Suprapubic skin (tissue), 4 donors: ENCODE measurements around the gene GNLY.

Experiments
- CTCF ChIP-seq, 2 donors: fragments of 200-600 bp in 1 of 2; fragments of 450-650 bp in 1 of 2; sonication (generic) in 1 of 2; IDR thresholded peaks; one replicate each; pipeline ENCODE4 v1.5.1; 2016 to 2019; ENCODE audit warnings: antibody characterized with exemption in 2 of 2, mild to moderate bottlenecking in 1 of 2, moderate library complexity in 1 of 2
- POLR2A ChIP-seq, 2 donors: fragments of 450-650 bp; IDR thresholded peaks; one replicate each; pipeline ENCODE4 v1.6.1; 2017; ENCODE audit warnings: antibody characterized with exemption in 2 of 2, mild to moderate bottlenecking in 2 of 2, moderate library complexity in 2 of 2
- POLR2AphosphoS5 ChIP-seq, 3 donors: sonication (generic); formaldehyde crosslinking; IDR thresholded peaks; one replicate each; pipeline ENCODE4 v1.6.1; 2017; ENCODE audit warnings: antibody characterized with exemption in 3 of 3

GRCh38 chr2:85655961-85656417, 38.2 kb upstream of the GNLY start:
- TF ChIP-seq CTCF (IDR thresholded peaks at IDR 0.05) (no peak), POLR2A (IDR thresholded peaks at IDR 0.05) (no peak), POLR2AphosphoS5 (IDR thresholded peaks at IDR 0.05) (no peak)
